Measurements from ENCODE around the gene MRPL53. TPM values are rescaled to one million over a fixed set of nuclear protein-coding genes. Genes with fewer than 3 reads are reported as not detected.

The MRPL53 gene
- total and polyA plus RNA-seq, 2 of the 8 experiments (the other 6 are each of a cell fraction or from before 2014, with no cell fraction given) = 36.6 to 46.3 TPM

GRCh38 chr2:74514368-74515270, 42.1 kb upstream of the MRPL53 start, which contains the start of gene TLX2:
Gene TLX2, plus strand, starts transcription at chr2:74514450. Its CDS starts 357 bp downstream, at chr2:74514807.
- Histone ChIP-seq H4K5ac (ENCODE audit: insufficient read length, low read depth, low read length) (no peak within 1 kb of the TSS), H4K20me1 (replicated peaks in 1 of 2; ENCODE audit: control insufficient read depth in 1 of 2, insufficient read depth in 2 of 2, low read length in 2 of 2) (peaks cover 2 to 4% of the 10 kb centered on the region in 2 experiments), H3K23me2 (ENCODE audit: low read depth, low read length) (peaks cover 10% of the 10 kb centered on the region; the same call in 1 of the 2 replicates), H3K36me3 (ENCODE audit: control insufficient read depth in 2 of 4, insufficient read depth in 4 of 4, low read length in 3 of 4) (peaks cover 0 to 19% (median 0%) of the 10 kb centered on the region in 4 experiments; a peak in 1 of 8 replicates), H3K56ac (replicated peaks; ENCODE audit: insufficient read length, low read depth, low read length) (no peak within 1 kb of the TSS), H3K4ac (replicated peaks; ENCODE audit: insufficient read length, low read depth, low read length) (no peak within 1 kb of the TSS), H3K27me3 (replicated peaks in 1 of 4; ENCODE audit: control insufficient read depth in 3 of 4, extremely low read depth in 1 of 4, insufficient read depth in 3 of 4, low read length in 3 of 4) (peaks cover 81 to 100% (median 96%) of the 10 kb centered on the region in 4 experiments), H4K8ac (ENCODE audit: extremely low read depth, insufficient read depth, low read length) (peak within 1 kb of the TSS; percentile 11; the same call in 1 of the 2 replicates), H3K79me2 (ENCODE audit: control insufficient read depth in 1 of 2, insufficient read depth in 2 of 2, low read length in 2 of 2) (no peaks in the 10 kb centered on the region), H4K91ac (replicated peaks; ENCODE audit: insufficient read length, low read length) (no peak within 1 kb of the TSS), H2BK120ac (replicated peaks; ENCODE audit: low read depth, low read length) (no peak within 1 kb of the TSS), H2AK5ac (ENCODE audit: low read depth, low read length) (no peak within 1 kb of the TSS), H3K18ac (ENCODE audit: extremely low read depth, low read length) (peak within 1 kb of the TSS; percentile 60; the same call in 1 of the 2 replicates), H2BK15ac (ENCODE audit: low read length) (no peak within 1 kb of the TSS), H3K9me3 (ENCODE audit: insufficient read depth in 2 of 2, low read depth in 1 of 2, low read length in 1 of 2) (peaks cover 7 to 12% of the 10 kb centered on the region in 2 experiments), H3K4me3 (ENCODE audit: extremely low read depth in 1 of 4, insufficient read depth in 2 of 4, low read depth in 3 of 4, low read length in 4 of 4) (peak within 1 kb of the TSS; percentile 20 to 62 (median 28)), H2BK20ac (ENCODE audit: low read length) (no peak within 1 kb of the TSS), H2AFZ (ENCODE audit: low read length) (no peak within 1 kb of the TSS), H3K14ac (ENCODE audit: insufficient read length) (no peak within 1 kb of the TSS), H3K4me2 (ENCODE audit: insufficient read depth in 1 of 2, low read depth in 2 of 2, low read length in 2 of 2) (peak within 1 kb of the TSS; percentile 63 to 88), H2BK12ac (ENCODE audit: low read depth, low read length) (peak within 1 kb of the TSS; percentile 68; the same call in 1 of the 2 replicates), H3K9ac (replicated peaks in 1 of 4; ENCODE audit: extremely low read depth in 1 of 4, low read depth in 3 of 4, low read length in 3 of 4) (no peak within 1 kb of the TSS), H3K23ac (ENCODE audit: insufficient read length) (no peak within 1 kb of the TSS), H2BK5ac (ENCODE audit: low read depth, low read length) (no peak within 1 kb of the TSS), H3K27ac (ENCODE audit: low read depth, low read length) (no peak within 1 kb of the TSS), H3K4me1 (replicated peaks in 1 of 4; ENCODE audit: control insufficient read depth in 3 of 4, insufficient read depth in 4 of 4, low read length in 3 of 4) (peaks cover 0 to 24% (median 10%) of the 10 kb centered on the region in 4 experiments; a peak in 6 of 7 replicates), H3K79me1 (ENCODE audit: low read depth, low read length) (no peaks in the 10 kb centered on the region)
- DNase-seq (ENCODE audit: low read depth in 1 of 2, low spot score in 2 of 2) = peak in 1 of 2 experiments; percentile 76
- WGBS, 2 experiments (ENCODE audit: extremely low coverage in 1 of 2, insufficient coverage in 1 of 2, insufficient read length in 1 of 2, insufficient replicate concordance in 2 of 2, low coverage in 1 of 2, low lambda C conversion rate in 2 of 2, missing lambda C conversion rate in 1 of 2) = 5% methylated on average over 64 of the region's 82 CpGs; no CpG with 5 or more reads in 1 of the 2 experiments
- POLR2A ChIA-PET (ENCODE audit: partially characterized antibody) = interaction anchor here (0.6 to 6.7 kb wide), 10 partner anchors 8 to 74 kb away, joined by 3 to 63 read pairs (median 5); partner anchors contain the start of genes AUP1, CCDC142, DQX1 and HTRA2
- TF ChIP-seq KDM5A (IDR thresholded peaks at IDR 0.05; ENCODE audit: low read length) (no peak), RFX5 (IDR thresholded peaks at IDR 0.05; ENCODE audit: borderline replicate concordance, low read depth, low read length) (no peak), MAFK (IDR thresholded peaks at IDR 0.05; ENCODE audit: low read depth, low read length) (no peak), GABPA (IDR thresholded peaks at IDR 0.05; ENCODE audit: borderline replicate concordance, insufficient read depth, low read length) (no peak), RBBP5 (IDR thresholded peaks at IDR 0.05; ENCODE audit: borderline replicate concordance, low read depth, low read length) (no peak), FOSL1 (IDR thresholded peaks at IDR 0.05; ENCODE audit: insufficient read depth, low read depth, low read length) (no peak)
- FAIRE-seq = no peak
- CTCF ChIA-PET (ENCODE audit: partially characterized antibody) = interaction anchor here (0.5 to 4.2 kb wide), 7 partner anchors 11 to 450 kb away, joined by 3 to 20 read pairs (median 6); partner anchors contain the start of gene DQX1
